Peyer's patch (tissue), 4 donors: ENCODE results near the gene MLKL.

Experiments used
- POLR2A ChIP-seq, 2 donors: fragments of 450-650 bp; IDR thresholded peaks; one replicate each; pipeline ENCODE4 v1.5.1; 2017; ENCODE audit warnings: antibody characterized with exemption in 2 of 2, mild to moderate bottlenecking in 2 of 2, moderate library complexity in 2 of 2
- TF ChIP-seq, protein P1 (sequence below), 6 experiments: fragments of 450-650 bp in 4 of 6; fragments of 200-600 bp in 2 of 6; sonication (generic) in 1 of 6; IDR thresholded peaks; one replicate each; pipeline ENCODE4 v1.5.1; 2017 to 2019; ENCODE audit warnings: antibody characterized with exemption in 6 of 6, mild to moderate bottlenecking in 3 of 6, moderate library complexity in 1 of 6

- TF ChIP-seq, protein P1, sequence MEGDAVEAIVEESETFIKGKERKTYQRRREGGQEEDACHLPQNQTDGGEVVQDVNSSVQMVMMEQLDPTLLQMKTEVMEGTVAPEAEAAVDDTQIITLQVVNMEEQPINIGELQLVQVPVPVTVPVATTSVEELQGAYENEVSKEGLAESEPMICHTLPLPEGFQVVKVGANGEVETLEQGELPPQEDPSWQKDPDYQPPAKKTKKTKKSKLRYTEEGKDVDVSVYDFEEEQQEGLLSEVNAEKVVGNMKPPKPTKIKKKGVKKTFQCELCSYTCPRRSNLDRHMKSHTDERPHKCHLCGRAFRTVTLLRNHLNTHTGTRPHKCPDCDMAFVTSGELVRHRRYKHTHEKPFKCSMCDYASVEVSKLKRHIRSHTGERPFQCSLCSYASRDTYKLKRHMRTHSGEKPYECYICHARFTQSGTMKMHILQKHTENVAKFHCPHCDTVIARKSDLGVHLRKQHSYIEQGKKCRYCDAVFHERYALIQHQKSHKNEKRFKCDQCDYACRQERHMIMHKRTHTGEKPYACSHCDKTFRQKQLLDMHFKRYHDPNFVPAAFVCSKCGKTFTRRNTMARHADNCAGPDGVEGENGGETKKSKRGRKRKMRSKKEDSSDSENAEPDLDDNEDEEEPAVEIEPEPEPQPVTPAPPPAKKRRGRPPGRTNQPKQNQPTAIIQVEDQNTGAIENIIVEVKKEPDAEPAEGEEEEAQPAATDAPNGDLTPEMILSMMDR (IDR thresholded peaks at IDR 0.05), result no peak
- TF ChIP-seq POLR2A (IDR thresholded peaks at IDR 0.05), result no peak
These were observed 58.7 kb downstream of the MLKL start for GRCh38 chr16:74641969-74642368.
